Suprapubic skin (tissue), 4 donors: ENCODE data around the gene TBC1D1.

Source experiments
- POLR2A ChIP-seq, 2 donors: fragments of 450-650 bp; IDR thresholded peaks; one replicate each; pipeline ENCODE4 v1.6.1; 2017; ENCODE audit warnings: antibody characterized with exemption in 2 of 2, mild to moderate bottlenecking in 2 of 2, moderate library complexity in 2 of 2
- POLR2AphosphoS5 ChIP-seq, 3 donors: sonication (generic); formaldehyde crosslinking; IDR thresholded peaks; one replicate each; pipeline ENCODE4 v1.6.1; 2017; ENCODE audit warnings: antibody characterized with exemption in 3 of 3
- TF ChIP-seq, protein P1 (sequence below), 2 donors: fragments of 200-600 bp in 1 of 2; fragments of 450-650 bp in 1 of 2; sonication (generic) in 1 of 2; IDR thresholded peaks; one replicate each; pipeline ENCODE4 v1.5.1; 2016 to 2019; ENCODE audit warnings: antibody characterized with exemption in 2 of 2, mild to moderate bottlenecking in 1 of 2, moderate library complexity in 1 of 2

DNA sequence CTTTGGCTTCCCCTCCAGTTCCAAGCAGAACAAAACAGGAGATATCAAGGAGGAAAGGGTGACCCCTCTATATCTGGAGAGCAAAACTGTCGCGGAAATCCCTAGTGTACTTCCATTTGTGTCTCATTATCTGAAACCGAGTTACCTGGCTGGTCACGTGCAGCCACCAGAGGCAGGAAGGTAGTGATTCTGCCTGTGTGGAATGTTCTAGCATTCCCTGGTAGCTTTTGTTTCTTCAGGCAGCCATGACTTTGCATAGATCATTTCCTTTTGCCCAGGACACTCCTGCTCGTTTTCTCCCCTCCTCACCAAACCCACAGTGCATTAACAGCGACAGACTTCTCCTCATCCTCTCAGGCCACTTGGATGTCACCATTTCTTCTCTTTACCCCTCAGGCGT lies 177.2 kb downstream of the TBC1D1 start:
- TF ChIP-seq POLR2AphosphoS5 (IDR thresholded peaks at IDR 0.05) = no peak
- no peak for TF ChIP-seq POLR2A (IDR thresholded peaks at IDR 0.05)
- TF ChIP-seq, protein P1, sequence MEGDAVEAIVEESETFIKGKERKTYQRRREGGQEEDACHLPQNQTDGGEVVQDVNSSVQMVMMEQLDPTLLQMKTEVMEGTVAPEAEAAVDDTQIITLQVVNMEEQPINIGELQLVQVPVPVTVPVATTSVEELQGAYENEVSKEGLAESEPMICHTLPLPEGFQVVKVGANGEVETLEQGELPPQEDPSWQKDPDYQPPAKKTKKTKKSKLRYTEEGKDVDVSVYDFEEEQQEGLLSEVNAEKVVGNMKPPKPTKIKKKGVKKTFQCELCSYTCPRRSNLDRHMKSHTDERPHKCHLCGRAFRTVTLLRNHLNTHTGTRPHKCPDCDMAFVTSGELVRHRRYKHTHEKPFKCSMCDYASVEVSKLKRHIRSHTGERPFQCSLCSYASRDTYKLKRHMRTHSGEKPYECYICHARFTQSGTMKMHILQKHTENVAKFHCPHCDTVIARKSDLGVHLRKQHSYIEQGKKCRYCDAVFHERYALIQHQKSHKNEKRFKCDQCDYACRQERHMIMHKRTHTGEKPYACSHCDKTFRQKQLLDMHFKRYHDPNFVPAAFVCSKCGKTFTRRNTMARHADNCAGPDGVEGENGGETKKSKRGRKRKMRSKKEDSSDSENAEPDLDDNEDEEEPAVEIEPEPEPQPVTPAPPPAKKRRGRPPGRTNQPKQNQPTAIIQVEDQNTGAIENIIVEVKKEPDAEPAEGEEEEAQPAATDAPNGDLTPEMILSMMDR (IDR thresholded peaks at IDR 0.05) = no peak
